ENCODE measurements around the gene PPP1R3D.

The PPP1R3D gene

DNA sequence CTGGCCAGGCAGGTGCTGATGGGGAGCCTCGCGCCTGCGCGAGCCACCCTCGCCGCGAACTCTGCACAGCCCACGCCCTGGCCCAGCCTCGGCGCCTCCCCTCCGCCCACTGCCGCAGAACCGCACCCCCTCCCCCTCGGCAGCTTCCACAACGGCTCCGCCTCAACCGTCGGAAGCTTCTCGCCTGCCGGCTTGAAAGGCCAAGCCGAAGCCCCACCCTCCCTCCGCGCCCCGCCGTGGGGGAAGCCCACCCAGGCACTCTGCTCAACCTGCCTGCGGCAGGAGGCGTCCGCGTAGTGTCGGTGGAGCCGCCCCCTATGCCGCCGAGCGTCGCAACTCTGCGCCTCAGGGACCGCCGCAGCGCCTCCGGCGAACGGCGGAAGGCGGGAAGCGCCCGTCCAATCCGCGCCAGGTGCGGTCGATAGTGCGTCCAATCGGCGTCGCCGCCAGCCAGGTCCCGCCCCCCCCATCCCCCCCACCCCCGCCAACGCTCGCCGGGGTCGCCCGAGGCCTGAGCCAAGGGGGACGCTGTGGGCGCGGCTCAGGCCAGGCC is 6.7 kb downstream of the PPP1R3D start, which contains the start of gene SYCP2 (continued):
- no peak for TF ChIP-seq ZBTB7A (tag by site-specific recombination; IDR thresholded peaks at IDR 0.05; ENCODE audit: low read depth)
- no peak for TF ChIP-seq ZNF777 (tag by site-specific recombination; IDR thresholded peaks at IDR 0.05; ENCODE audit: borderline replicate concordance)

DNA sequence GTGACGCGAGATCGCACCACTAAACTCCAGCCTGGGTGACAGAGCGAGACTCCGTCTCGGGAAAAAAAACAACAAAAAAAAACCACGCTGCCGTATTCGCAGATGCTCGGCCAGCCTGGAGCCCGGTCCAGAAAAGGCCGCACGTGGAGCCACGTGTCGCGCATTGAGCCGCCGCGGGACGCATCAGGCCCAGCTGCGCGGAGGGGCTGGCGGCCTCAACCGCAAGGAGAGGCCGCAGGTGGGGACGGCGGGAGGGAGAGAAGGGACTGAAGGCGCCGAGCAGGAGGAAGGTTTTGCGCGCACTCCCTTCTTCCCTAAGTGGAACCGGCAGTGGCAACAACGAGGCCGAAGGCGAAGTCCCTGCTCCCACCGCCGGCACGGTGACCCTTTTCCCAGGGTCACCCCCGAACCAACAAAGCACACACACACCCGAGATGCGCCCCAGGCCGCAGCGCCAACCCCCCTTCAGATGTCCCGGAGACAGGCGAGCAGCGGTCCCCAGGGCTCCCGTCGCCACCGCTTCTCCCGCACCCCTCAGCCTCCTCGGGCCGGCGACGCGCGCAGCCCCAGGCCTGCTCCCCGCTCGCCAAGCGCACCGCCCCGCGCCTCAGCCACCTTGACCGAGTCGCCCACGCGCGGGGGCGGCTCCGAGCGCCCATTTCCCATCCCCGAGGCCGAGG is 7.3 kb downstream of the PPP1R3D start:
- Histone ChIP-seq H3K4me1 (ENCODE audit: control insufficient read depth, insufficient read depth, low read length) (peaks cover 9% of the 10 kb centered on the region), H3K4me3 (ENCODE audit: low read depth, low read length) (no peak overlapping the region), H3K9me3 (ENCODE audit: control insufficient read depth, insufficient read depth, low read depth, low read length) (no peaks in the 10 kb centered on the region), H3K36me3 (ENCODE audit: control insufficient read depth in 2 of 2, insufficient read depth in 1 of 2, low read length in 2 of 2) (no peaks in the 10 kb centered on the region), H3K27ac (ENCODE audit: extremely low read depth, low read depth, low read length) (no peak overlapping the region)
- ChIA-PET CTCF (interaction anchor here (0.7 to 1.8 kb wide), 2 partner anchors 80 to 345 kb away, joined by 3 read pairs; no protein-coding TSS in a partner anchor), POLR2A (no interaction called here)
- TF ChIP-seq, protein P1, sequence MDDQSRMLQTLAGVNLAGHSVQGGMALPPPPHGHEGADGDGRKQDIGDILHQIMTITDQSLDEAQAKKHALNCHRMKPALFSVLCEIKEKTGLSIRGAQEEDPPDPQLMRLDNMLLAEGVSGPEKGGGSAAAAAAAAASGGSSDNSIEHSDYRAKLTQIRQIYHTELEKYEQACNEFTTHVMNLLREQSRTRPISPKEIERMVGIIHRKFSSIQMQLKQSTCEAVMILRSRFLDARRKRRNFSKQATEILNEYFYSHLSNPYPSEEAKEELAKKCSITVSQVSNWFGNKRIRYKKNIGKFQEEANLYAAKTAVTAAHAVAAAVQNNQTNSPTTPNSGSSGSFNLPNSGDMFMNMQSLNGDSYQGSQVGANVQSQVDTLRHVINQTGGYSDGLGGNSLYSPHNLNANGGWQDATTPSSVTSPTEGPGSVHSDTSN (CRISPR knock-in tag; IDR thresholded peaks at IDR 0.05) = no peak
- no peak for TF ChIP-seq ZNF311 (tag by site-specific recombination; IDR thresholded peaks at IDR 0.05; ENCODE audit: borderline replicate concordance)
- no peak for TF ChIP-seq KLF10 (tag by site-specific recombination; IDR thresholded peaks at IDR 0.05)
- TF ChIP-seq ZNF416 (tag by site-specific recombination; IDR thresholded peaks at IDR 0.05) = no peak
- TF ChIP-seq ZNF202 (tag by site-specific recombination; IDR thresholded peaks at IDR 0.05; ENCODE audit: borderline replicate concordance) = 0 out of 2 replicates have a peak, but pooled peaks have one; percentile 37
- TF ChIP-seq, protein P2, sequence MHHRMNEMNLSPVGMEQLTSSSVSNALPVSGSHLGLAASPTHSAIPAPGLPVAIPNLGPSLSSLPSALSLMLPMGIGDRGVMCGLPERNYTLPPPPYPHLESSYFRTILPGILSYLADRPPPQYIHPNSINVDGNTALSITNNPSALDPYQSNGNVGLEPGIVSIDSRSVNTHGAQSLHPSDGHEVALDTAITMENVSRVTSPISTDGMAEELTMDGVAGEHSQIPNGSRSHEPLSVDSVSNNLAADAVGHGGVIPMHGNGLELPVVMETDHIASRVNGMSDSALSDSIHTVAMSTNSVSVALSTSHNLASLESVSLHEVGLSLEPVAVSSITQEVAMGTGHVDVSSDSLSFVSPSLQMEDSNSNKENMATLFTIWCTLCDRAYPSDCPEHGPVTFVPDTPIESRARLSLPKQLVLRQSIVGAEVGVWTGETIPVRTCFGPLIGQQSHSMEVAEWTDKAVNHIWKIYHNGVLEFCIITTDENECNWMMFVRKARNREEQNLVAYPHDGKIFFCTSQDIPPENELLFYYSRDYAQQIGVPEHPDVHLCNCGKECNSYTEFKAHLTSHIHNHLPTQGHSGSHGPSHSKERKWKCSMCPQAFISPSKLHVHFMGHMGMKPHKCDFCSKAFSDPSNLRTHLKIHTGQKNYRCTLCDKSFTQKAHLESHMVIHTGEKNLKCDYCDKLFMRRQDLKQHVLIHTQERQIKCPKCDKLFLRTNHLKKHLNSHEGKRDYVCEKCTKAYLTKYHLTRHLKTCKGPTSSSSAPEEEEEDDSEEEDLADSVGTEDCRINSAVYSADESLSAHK (tag by site-specific recombination; IDR thresholded peaks at IDR 0.05) = no peak
- TF ChIP-seq KLF8 (tag by site-specific recombination; IDR thresholded peaks at IDR 0.05) = no peak
- no peak for TF ChIP-seq FEZF1 (tag by site-specific recombination; IDR thresholded peaks at IDR 0.05)

DNA sequence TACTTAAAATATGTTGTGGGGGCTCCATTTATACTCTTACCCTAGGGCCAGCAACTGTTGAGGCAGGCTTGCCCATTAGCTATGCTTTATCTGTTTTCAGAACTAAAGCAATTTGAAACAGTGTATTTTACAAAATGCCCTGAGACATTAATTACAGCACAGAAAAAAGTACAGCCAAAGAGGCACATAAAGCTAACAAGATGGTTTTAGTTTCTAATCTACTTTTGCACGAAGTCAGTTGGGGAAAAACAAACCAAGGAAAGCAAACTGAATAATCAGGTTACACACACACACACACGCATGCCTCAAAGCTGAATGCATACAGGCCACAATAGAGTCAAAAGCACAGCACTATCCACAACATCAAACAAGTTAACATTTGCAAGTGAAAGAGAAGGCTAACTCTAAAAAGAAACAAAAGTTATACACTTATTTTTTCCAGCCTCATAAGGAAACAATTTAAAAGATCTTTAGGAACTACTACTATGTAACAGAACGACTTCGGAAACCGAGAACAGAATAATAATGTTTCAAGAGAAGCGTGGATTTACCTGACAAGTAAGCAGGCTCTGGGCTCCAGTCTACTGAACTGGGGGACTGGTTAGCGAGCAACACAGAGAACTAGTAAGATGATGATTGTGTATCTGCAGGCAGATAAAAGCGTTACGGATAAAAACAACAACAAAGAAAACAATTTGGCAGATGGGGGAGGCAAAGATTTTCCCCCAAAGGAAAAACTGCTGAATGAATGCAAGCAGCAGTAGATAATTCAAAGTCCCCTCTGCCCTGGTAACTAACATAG is 8.4 kb downstream of the PPP1R3D start:
- POLR2A ChIA-PET = no interaction called here
- Histone ChIP-seq H3K27ac (ENCODE audit: extremely low read depth, low read depth, low read length) (no peak overlapping the region), H3K4me3 (ENCODE audit: low read depth, low read length) (no peak overlapping the region), H3K4me1 (ENCODE audit: control insufficient read depth, insufficient read depth, low read length) (peaks cover 9% of the 10 kb centered on the region), H3K9me3 (ENCODE audit: control insufficient read depth, insufficient read depth, low read depth, low read length) (no peaks in the 10 kb centered on the region), H3K36me3 (ENCODE audit: control insufficient read depth in 2 of 2, insufficient read depth in 1 of 2, low read length in 2 of 2) (no peaks in the 10 kb centered on the region)
- CTCF ChIA-PET = interaction anchor here (0.6 kb wide), 1 partner anchor 169 kb away, joined by 3 read pairs; no protein-coding TSS in a partner anchor
- TF ChIP-seq ZBTB1 (tag by site-specific recombination; IDR thresholded peaks at IDR 0.05) = no peak
- no peak for TF ChIP-seq ZNF768 (tag by site-specific recombination; IDR thresholded peaks at IDR 0.05)
- TF ChIP-seq BCL11A (tag by site-specific recombination; IDR thresholded peaks at IDR 0.05; ENCODE audit: low read depth) = no peak
- TF ChIP-seq ZNF621 (tag by site-specific recombination; IDR thresholded peaks at IDR 0.05) = no peak
- TF ChIP-seq ZNF664 (tag by site-specific recombination; IDR thresholded peaks at IDR 0.05) = no peak
- no peak for TF ChIP-seq KLF1 (tag by site-specific recombination; IDR thresholded peaks at IDR 0.05)
- TF ChIP-seq, protein P3, sequence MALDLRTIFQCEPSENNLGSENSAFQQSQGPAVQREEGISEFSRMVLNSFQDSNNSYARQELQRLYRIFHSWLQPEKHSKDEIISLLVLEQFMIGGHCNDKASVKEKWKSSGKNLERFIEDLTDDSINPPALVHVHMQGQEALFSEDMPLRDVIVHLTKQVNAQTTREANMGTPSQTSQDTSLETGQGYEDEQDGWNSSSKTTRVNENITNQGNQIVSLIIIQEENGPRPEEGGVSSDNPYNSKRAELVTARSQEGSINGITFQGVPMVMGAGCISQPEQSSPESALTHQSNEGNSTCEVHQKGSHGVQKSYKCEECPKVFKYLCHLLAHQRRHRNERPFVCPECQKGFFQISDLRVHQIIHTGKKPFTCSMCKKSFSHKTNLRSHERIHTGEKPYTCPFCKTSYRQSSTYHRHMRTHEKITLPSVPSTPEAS (tag by site-specific recombination; IDR thresholded peaks at IDR 0.05) = 0 out of 2 replicates have a peak, but pooled peaks have one; percentile 13
- TF ChIP-seq WT1 (tag by site-specific recombination; IDR thresholded peaks at IDR 0.05) = no peak
- TF ChIP-seq, protein P4, sequence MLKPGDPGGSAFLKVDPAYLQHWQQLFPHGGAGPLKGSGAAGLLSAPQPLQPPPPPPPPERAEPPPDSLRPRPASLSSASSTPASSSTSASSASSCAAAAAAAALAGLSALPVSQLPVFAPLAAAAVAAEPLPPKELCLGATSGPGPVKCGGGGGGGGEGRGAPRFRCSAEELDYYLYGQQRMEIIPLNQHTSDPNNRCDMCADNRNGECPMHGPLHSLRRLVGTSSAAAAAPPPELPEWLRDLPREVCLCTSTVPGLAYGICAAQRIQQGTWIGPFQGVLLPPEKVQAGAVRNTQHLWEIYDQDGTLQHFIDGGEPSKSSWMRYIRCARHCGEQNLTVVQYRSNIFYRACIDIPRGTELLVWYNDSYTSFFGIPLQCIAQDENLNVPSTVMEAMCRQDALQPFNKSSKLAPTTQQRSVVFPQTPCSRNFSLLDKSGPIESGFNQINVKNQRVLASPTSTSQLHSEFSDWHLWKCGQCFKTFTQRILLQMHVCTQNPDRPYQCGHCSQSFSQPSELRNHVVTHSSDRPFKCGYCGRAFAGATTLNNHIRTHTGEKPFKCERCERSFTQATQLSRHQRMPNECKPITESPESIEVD (tag by site-specific recombination; IDR thresholded peaks at IDR 0.05) = peak; percentile 99
- TF ChIP-seq ZNF292 (tag by site-specific recombination; IDR thresholded peaks at IDR 0.05; ENCODE audit: borderline replicate concordance, low read depth) = no peak
- 0 out of 2 replicates have a peak, but pooled peaks have one; percentile 54 for TF ChIP-seq ZNF10 (tag by site-specific recombination; IDR thresholded peaks at IDR 0.05)
- TF ChIP-seq FEZF1 (tag by site-specific recombination; IDR thresholded peaks at IDR 0.05) = peak; percentile 32; the same call in 1 of the 2 replicates
- no peak for TF ChIP-seq ZNF514 (tag by site-specific recombination; IDR thresholded peaks at IDR 0.05)
- TF ChIP-seq, protein P5, sequence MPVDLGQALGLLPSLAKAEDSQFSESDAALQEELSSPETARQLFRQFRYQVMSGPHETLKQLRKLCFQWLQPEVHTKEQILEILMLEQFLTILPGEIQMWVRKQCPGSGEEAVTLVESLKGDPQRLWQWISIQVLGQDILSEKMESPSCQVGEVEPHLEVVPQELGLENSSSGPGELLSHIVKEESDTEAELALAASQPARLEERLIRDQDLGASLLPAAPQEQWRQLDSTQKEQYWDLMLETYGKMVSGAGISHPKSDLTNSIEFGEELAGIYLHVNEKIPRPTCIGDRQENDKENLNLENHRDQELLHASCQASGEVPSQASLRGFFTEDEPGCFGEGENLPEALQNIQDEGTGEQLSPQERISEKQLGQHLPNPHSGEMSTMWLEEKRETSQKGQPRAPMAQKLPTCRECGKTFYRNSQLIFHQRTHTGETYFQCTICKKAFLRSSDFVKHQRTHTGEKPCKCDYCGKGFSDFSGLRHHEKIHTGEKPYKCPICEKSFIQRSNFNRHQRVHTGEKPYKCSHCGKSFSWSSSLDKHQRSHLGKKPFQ (tag by site-specific recombination; IDR thresholded peaks at IDR 0.05) = no peak
